ENCODE results near the gene CD164. TPM values are rescaled to one million over a fixed set of nuclear protein-coding genes. Genes with fewer than 3 reads are reported as not detected.
A peak's percentile ranks its signal among the peaks of the same experiment; 100 is the strongest.

CD164 gene
- total and polyA plus RNA-seq, 3 experiments from 2014 or later, result 246 to 291 (median 259) TPM

DNA sequence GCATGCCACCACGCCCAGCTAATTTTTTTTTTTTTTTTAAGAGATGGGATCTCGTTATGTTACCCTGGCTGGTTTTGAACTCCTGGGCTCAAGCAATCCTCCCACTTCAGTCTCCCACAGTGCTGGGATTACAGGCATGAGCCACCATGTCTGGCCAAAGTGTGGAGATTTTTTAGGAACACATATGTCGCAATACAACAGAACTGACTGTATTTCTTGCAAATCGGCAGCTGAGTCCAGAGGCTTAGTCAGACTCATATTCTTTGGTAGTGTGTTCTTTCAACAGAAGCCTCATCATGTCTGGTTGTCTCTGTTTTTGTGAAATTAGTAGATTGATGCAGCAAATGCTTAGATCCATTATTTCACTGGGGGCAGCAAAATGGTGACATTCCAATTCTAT lies 23.9 kb upstream of the CD164 start:
- no peak overlapping the region for H3K4me3 Mint-ChIP-seq
- H3K27me3 ChIP-seq (ENCODE audit: insufficient read depth, low read length, poor library complexity, severe bottlenecking), result no peaks in the 10 kb centered on the region
- H3K36me3 Mint-ChIP-seq, result peaks cover 0 to 2% (median 0%) of the 10 kb centered on the region in 3 donors
- H3K4me1 ChIP-seq (ENCODE audit: insufficient read depth, low read length), result no peaks in the 10 kb centered on the region
- no peaks in the 10 kb centered on the region for H3K36me3 ChIP-seq (ENCODE audit: insufficient read depth, low read length)
- H3K27ac Mint-ChIP-seq, result no peak overlapping the region
- H3K4me1 Mint-ChIP-seq, result no peaks in the 10 kb centered on the region
- ChIA-PET POLR2A (no interaction called here), CTCF (no interaction called here)
- no peak for DNase-seq
- H3K9me3 ChIP-seq (ENCODE audit: low read length), result no peaks in the 10 kb centered on the region
- H3K27ac ChIP-seq (ENCODE audit: low read depth, low read length), result no peak overlapping the region
- H3K27me3 Mint-ChIP-seq, result peaks cover 3 to 19% of the 10 kb centered on the region in 2 donors
- peaks cover 0 to 5% (median 1%) of the 10 kb centered on the region in 5 donors for H3K9me3 Mint-ChIP-seq
- no peak overlapping the region for H3K4me3 ChIP-seq (ENCODE audit: low read length)

DNA sequence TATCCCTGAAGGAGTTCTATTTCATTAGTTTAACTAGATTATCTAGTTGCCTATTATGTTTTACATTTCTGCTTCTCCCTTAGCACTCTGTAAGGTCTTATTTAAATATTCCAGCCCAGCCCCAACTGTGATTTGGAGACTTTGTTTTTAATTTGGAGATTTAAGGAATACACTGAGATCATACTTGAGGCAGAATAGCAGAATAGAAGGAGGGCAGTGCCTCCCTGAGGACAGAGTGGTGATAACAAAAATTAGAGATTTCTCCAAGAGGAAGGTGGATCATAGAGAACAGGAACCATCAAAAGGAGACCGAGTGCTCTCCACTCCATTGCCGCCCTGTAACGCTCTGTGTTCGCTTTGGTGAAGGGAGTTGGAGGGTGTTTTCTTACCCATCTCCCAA lies 14.8 kb upstream of the CD164 start:
- Mint-ChIP-seq H3K4me1 (no peaks in the 10 kb centered on the region), H3K36me3 (no peaks in the 10 kb centered on the region), H3K27ac (no peak overlapping the region), H3K4me3 (no peak overlapping the region), H3K9me3 (no peaks in the 10 kb centered on the region), H3K27me3 (no peaks in the 10 kb centered on the region)
- Histone ChIP-seq H3K4me1 (ENCODE audit: insufficient read depth, low read length) (no peaks in the 10 kb centered on the region), H3K4me3 (ENCODE audit: low read length) (no peak overlapping the region), H3K27me3 (ENCODE audit: insufficient read depth, low read length, poor library complexity, severe bottlenecking) (no peaks in the 10 kb centered on the region), H3K9me3 (ENCODE audit: low read length) (no peaks in the 10 kb centered on the region), H3K36me3 (ENCODE audit: insufficient read depth, low read length) (no peaks in the 10 kb centered on the region), H3K27ac (ENCODE audit: low read depth, low read length) (no peak overlapping the region)
- no peak for DNase-seq
- POLR2A ChIA-PET, result interaction anchor here (2.3 kb wide), 1 partner anchor 14 kb away, joined by 6 read pairs; the partner anchor contains the start of gene CD164
- CTCF ChIA-PET, result interaction anchor here (1.6 to 2.3 kb wide), 2 partner anchors 13 to 209 kb away, joined by 3 to 8 read pairs; no protein-coding TSS in a partner anchor

DNA sequence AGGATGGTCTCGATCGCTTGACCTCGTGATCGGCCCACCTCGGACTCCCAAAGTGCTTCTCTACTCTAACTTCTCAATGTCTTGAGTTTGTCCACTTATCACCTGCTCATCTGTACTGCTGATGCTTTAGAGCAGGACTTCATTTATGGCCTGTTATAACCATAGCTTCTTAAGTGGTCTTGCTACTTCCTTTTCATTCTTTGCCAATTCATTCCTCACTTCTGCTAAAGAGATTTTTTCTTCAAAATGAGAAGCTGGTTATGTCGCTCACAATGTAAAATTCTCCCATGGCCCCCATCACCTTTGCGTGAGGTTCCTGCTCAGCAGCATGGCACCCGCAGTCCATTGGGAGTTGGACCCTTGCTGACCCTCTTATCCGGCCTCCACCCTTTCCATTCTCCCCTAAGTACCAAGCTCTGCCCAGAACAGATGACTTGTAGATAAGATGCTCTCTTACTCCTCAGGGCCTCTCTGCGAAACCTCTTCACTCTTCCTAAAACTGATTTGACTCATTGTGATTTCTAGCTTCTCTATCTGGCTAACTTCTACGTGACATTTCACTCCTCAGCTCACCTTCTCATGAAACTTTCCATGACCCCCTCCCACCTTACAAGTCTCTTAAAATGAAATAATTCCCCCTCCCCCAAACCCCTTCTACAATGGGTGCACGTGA lies 13.9 kb upstream of the CD164 start:
- no peak for DNase-seq
- Mint-ChIP-seq H3K9me3 (no peaks in the 10 kb centered on the region), H3K27me3 (no peaks in the 10 kb centered on the region), H3K4me3 (no peak overlapping the region), H3K36me3 (no peaks in the 10 kb centered on the region), H3K27ac (no peak overlapping the region), H3K4me1 (no peaks in the 10 kb centered on the region)
- no peaks in the 10 kb centered on the region for H3K36me3 ChIP-seq (ENCODE audit: insufficient read depth, low read length)
- no peak overlapping the region for H3K4me3 ChIP-seq (ENCODE audit: low read length)
- CTCF ChIA-PET, result interaction anchor here (1.6 to 2.3 kb wide), 2 partner anchors 12 to 208 kb away, joined by 3 to 8 read pairs; no protein-coding TSS in a partner anchor
- POLR2A ChIA-PET, result interaction anchor here (2.3 kb wide), 1 partner anchor 14 kb away, joined by 6 read pairs; the partner anchor contains the start of gene CD164
- no peaks in the 10 kb centered on the region for H3K4me1 ChIP-seq (ENCODE audit: insufficient read depth, low read length)
- no peak overlapping the region for H3K27ac ChIP-seq (ENCODE audit: low read depth, low read length)
- H3K27me3 ChIP-seq (ENCODE audit: insufficient read depth, low read length, poor library complexity, severe bottlenecking), result no peaks in the 10 kb centered on the region
- H3K9me3 ChIP-seq (ENCODE audit: low read length), result no peaks in the 10 kb centered on the region

DNA sequence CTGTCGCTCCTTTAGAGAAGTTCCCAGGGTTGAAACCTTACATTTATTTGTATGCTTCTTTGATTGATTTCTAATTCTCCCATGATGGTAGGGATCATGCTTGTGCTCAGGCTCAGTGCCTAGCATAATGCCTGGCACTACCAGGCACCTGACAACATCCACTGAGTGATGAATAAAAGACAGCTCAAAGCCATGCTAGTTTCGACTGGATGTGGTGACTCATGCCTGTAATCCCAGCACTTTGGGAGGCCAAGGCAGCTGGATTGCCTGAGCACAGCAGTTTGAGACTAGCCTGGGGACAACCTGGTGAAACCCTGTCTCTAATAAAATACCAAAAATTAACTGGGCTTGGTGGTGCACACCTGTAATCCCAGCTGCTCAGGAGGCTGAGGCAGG lies 11.6 kb upstream of the CD164 start:
- no peaks in the 10 kb centered on the region for H3K27me3 Mint-ChIP-seq
- Histone ChIP-seq H3K4me3 (ENCODE audit: low read length) (no peak overlapping the region), H3K27ac (ENCODE audit: low read depth, low read length) (no peak overlapping the region), H3K4me1 (ENCODE audit: insufficient read depth, low read length) (no peaks in the 10 kb centered on the region), H3K9me3 (ENCODE audit: low read length) (no peaks in the 10 kb centered on the region), H3K27me3 (ENCODE audit: insufficient read depth, low read length, poor library complexity, severe bottlenecking) (no peaks in the 10 kb centered on the region), H3K36me3 (ENCODE audit: insufficient read depth, low read length) (no peaks in the 10 kb centered on the region)
- CTCF ChIA-PET, result interaction anchor here (1.0 to 3.5 kb wide), 2 partner anchors 9 to 11 kb away, joined by 3 to 18 read pairs; partner anchors contain the start of gene CD164
- POLR2A ChIA-PET, result no interaction called here
- H3K36me3 Mint-ChIP-seq, result no peaks in the 10 kb centered on the region
- DNase-seq, result no peak
- H3K4me1 Mint-ChIP-seq, result no peaks in the 10 kb centered on the region
- no peak overlapping the region for H3K4me3 Mint-ChIP-seq
- no peak overlapping the region for H3K27ac Mint-ChIP-seq
- no peaks in the 10 kb centered on the region for H3K9me3 Mint-ChIP-seq

DNA sequence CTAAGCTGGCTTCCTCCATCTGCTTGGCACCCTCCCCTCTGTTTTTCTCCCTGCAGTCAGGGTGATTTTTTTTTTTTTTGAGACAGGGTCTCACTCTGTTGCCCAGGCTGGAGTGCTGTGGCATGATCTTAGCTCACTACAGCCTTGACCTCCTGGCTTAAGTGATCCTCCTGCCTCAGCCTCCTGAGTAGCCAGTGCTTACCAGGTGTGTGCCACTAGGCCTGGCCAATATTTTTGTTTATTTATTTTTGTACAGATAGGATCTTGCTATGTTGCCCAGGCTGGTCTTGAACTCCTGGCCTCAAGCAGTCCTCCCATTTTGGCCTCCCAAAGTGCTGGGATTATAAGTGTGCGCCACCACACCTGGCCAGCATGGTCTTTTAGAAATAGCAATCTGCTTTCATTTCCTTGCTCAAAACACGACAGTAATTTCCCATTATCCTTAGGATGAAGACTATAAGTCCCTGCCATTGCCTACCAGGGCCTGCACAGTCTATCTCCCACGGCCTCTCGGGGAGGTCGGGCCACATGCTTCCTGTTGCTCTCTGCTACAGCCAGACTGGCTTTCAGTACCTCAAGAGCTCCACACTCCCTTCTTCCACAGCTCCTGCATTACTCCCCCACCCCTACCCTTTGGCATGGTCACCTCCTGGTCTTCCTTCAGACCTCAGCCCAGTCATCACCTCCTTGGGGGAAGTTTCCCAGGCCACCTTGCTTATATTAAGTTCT lies 11.1 kb upstream of the CD164 start:
- CTCF ChIA-PET, result interaction anchor here (3.5 kb wide), 1 partner anchor 10 kb away, joined by 18 read pairs; the partner anchor contains the start of gene CD164
- H3K9me3 ChIP-seq (ENCODE audit: low read length), result no peaks in the 10 kb centered on the region
- no peak for DNase-seq
- no peak overlapping the region for H3K27ac Mint-ChIP-seq
- no peaks in the 10 kb centered on the region for H3K4me1 Mint-ChIP-seq
- H3K36me3 ChIP-seq (ENCODE audit: insufficient read depth, low read length), result no peaks in the 10 kb centered on the region
- POLR2A ChIA-PET, result no interaction called here
- no peak overlapping the region for H3K27ac ChIP-seq (ENCODE audit: low read depth, low read length)
- no peaks in the 10 kb centered on the region for H3K4me1 ChIP-seq (ENCODE audit: insufficient read depth, low read length)
- H3K4me3 ChIP-seq (ENCODE audit: low read length), result no peak overlapping the region
- no peaks in the 10 kb centered on the region for H3K36me3 Mint-ChIP-seq
- H3K27me3 ChIP-seq (ENCODE audit: insufficient read depth, low read length, poor library complexity, severe bottlenecking), result no peaks in the 10 kb centered on the region
- no peaks in the 10 kb centered on the region for H3K27me3 Mint-ChIP-seq
- H3K4me3 Mint-ChIP-seq, result no peak overlapping the region
- H3K9me3 Mint-ChIP-seq, result no peaks in the 10 kb centered on the region

DNA sequence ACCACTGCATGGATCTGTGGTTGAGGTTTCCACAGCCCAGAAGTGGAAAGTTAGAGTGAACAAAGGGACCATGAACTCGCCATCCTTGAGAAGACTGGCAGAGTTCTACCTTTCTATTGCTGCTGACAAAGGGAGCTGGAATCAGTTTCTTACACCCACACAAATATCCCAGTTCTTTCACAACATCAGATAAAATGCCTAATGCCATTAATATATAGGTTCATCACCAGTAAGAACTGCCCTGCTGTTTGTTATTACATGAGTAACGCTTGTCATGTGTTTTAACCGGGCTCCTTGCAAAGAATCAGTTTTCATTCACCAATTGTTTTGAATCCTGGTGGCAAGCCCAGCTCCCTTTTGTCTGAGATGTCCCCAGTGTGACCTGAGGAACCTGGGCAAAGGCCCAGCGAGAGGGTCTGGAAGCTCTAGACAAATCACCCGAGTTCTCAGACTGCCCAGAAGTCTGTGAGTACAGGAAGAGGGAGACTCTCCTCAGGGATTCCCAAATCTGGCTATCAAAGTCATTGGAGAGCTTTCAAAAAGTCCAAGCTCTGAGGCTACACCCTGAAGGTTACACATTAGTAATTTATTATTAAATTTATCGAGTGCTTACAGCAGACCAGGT lies 7.5 kb upstream of the CD164 start:
- POLR2A ChIA-PET, result no interaction called here
- Histone ChIP-seq H3K27ac (ENCODE audit: low read depth, low read length) (no peak overlapping the region), H3K27me3 (ENCODE audit: insufficient read depth, low read length, poor library complexity, severe bottlenecking) (no peaks in the 10 kb centered on the region), H3K36me3 (ENCODE audit: insufficient read depth, low read length) (no peaks in the 10 kb centered on the region), H3K9me3 (ENCODE audit: low read length) (no peaks in the 10 kb centered on the region), H3K4me1 (ENCODE audit: insufficient read depth, low read length) (no peaks in the 10 kb centered on the region), H3K4me3 (ENCODE audit: low read length) (no peak overlapping the region)
- CTCF ChIA-PET, result interaction anchor here (1.2 kb wide), 1 partner anchor 202 kb away, joined by 3 read pairs; no protein-coding TSS in a partner anchor
- no peaks in the 10 kb centered on the region for H3K4me1 Mint-ChIP-seq
- H3K36me3 Mint-ChIP-seq, result no peaks in the 10 kb centered on the region
- no peak for DNase-seq
- H3K27ac Mint-ChIP-seq, result no peak overlapping the region
- no peaks in the 10 kb centered on the region for H3K9me3 Mint-ChIP-seq
- peaks cover 0 to 3% of the 10 kb centered on the region in 2 donors for H3K27me3 Mint-ChIP-seq
- H3K4me3 Mint-ChIP-seq, result no peak overlapping the region

DNA sequence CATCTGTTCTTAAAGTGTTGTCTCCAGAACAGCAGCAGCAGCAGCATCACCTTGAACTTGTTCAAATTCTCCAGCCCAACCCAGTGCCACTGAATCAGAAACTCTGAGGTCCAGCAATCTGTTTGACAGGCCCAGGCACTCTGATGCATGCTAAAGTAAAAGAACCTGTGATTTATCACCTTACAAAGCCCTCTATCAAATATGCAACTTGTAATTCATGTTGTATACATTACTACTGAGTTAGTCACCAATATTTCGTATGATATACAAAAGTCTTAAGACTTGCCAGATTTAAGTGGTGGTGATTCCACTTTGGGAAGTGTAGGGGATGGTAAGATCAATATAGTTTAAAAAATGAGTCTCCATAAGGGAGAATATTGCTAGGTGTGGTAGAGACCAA lies 6.0 kb upstream of the CD164 start:
- H3K27ac ChIP-seq (ENCODE audit: low read depth, low read length), result no peak overlapping the region
- no peak for DNase-seq
- H3K4me1 ChIP-seq (ENCODE audit: insufficient read depth, low read length), result peaks cover 5% of the 10 kb centered on the region
- Mint-ChIP-seq H3K4me1 (peaks cover 4 to 6% (median 6%) of the 10 kb centered on the region in 3 donors), H3K9me3 (no peaks in the 10 kb centered on the region), H3K27ac (peak overlapping the region in 1 of 8 donors; percentile 15), H3K27me3 (peaks cover 0 to 3% of the 10 kb centered on the region in 2 donors), H3K36me3 (no peaks in the 10 kb centered on the region), H3K4me3 (no peak overlapping the region)
- H3K36me3 ChIP-seq (ENCODE audit: insufficient read depth, low read length), result no peaks in the 10 kb centered on the region
- H3K4me3 ChIP-seq (ENCODE audit: low read length), result no peak overlapping the region
- CTCF ChIA-PET, result no interaction called here
- H3K9me3 ChIP-seq (ENCODE audit: low read length), result no peaks in the 10 kb centered on the region
- no peaks in the 10 kb centered on the region for H3K27me3 ChIP-seq (ENCODE audit: insufficient read depth, low read length, poor library complexity, severe bottlenecking)
- POLR2A ChIA-PET, result no interaction called here
